HG03342 (cell line): ENCODE data around the gene SNX8.
A peak's percentile ranks its signal among the peaks of the same experiment; 100 is the strongest.
"Not testable (repeated sequence)": the region's sequence is repeated elsewhere in the genome, so short reads cannot be mapped to it uniquely, and the experiment has no call there.

ENCODE experiments used
- ATAC-seq: cut with Tn5 transposase; IDR thresholded peaks from one replicate; pipeline ENCODE4 v1.9.1; 2021; ENCODE audit warnings: mild to moderate bottlenecking, moderate library complexity; ENCODE audit not compliant: unreplicated experiment

Gene SNX8, protein sequence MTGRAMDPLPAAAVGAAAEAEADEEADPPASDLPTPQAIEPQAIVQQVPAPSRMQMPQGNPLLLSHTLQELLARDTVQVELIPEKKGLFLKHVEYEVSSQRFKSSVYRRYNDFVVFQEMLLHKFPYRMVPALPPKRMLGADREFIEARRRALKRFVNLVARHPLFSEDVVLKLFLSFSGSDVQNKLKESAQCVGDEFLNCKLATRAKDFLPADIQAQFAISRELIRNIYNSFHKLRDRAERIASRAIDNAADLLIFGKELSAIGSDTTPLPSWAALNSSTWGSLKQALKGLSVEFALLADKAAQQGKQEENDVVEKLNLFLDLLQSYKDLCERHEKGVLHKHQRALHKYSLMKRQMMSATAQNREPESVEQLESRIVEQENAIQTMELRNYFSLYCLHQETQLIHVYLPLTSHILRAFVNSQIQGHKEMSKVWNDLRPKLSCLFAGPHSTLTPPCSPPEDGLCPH

DNA sequence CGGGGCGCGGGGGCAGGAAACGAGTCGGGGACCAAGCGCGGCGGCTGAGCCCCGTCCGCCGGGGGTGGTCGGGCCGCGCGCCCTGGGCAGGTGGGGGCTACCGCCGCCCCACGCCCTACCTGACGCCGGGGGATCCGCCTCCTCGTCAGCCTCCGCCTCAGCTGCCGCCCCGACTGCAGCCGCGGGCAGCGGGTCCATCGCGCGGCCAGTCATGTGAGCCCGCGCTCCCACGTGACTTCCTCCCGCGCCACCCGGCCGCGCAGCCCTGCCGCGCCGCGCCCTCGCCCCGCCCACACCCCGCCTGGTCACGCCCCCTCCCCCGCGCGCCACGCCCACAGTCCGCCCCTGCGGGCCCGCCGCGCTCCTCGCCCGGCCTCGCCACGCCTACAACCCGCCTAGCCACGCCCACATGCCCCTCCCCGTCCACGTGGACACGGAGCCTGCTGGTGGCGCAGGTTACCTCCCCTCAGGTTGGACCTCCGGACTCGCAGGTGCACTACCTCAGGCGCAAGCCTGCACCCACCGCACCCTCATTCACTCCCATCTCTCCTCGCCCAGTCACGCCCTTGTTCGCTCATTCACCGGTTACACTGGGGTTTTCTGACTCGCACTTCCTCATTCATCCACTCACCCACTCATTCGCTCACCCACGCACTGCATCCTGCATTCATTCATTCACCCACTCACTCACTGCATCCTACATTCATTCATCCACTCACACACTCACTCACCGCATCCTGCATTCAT, at the start of gene SNX8:
SNX8 (minus strand) TSS at position 233 of the 747 bp plus-strand sequence; CDS start at position 213, 20 bp downstream.
- peak; percentile 69 for ATAC-seq

DNA sequence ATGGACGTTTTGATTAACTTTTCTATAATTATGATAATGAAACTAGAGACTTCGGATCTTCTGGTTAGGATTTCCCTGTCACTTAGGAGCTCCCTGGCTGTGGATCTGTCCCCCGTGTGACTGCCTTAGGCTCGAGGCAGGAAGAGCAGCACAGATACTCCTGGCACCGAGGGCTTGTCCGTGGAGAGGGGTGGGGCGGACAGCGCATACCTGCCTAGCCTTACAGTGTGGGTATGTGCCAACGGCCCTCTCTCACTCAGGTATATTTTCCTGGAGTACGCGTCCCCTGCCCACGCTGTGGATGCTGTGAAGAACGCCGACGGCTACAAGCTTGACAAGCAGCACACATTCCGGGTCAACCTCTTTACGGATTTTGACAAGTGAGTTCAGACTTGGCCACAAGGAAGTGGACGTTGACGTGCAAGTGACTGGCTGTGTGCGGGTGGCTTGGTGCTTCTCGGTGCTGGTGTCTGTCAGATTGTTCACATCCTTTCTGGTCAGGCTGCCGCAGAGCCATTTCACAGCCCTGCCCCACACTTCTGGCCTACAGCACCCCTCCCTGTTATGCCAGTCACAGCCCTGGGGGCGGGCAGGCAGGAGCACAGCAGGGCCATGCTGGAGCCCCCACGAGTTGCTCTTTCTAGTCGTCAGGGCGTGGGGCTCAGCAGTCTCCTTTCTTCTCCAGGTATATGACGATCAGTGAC, 48.3 kb upstream of the SNX8 start:
- no peak for ATAC-seq

DNA sequence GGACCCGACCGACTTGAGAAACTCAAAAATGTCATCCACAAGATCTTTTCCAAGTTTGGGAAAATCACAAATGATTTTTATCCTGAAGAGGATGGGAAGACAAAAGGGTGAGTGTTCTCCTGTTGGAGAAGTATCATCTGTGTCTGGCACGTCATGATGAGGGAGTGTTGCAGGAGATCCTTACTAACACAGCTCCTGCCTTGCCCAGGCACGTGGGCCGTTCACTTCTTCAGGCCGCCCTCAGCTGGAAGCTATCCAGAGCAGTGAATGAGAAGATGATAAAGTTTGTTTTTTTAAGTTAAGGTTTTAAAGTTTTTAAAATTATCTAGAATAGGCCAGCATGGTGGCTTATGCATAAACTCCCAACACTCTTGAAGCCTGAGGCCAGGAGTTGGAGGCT, 46.6 kb upstream of the SNX8 start:
- no peak for ATAC-seq

DNA sequence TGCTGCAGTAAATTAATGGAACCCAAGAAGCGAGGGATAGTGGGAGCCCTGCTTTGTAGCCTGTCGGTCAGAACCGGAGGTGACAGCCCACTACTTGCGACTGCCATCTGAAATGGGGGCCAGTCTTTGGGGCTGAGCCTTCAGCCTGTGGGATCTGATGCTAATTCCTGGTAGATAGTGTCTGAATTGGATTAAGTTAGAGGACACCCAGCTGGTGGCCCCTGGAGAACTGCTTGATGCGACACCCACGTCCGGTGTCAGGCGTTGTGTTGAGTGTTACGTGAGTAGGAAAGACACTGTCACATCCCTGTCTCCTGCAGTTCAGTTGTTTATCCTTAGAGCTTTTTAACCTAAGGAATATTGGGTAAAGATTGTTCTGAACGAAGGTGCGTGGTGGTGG, 45.4 kb upstream of the SNX8 start:
- no peak for ATAC-seq

DNA sequence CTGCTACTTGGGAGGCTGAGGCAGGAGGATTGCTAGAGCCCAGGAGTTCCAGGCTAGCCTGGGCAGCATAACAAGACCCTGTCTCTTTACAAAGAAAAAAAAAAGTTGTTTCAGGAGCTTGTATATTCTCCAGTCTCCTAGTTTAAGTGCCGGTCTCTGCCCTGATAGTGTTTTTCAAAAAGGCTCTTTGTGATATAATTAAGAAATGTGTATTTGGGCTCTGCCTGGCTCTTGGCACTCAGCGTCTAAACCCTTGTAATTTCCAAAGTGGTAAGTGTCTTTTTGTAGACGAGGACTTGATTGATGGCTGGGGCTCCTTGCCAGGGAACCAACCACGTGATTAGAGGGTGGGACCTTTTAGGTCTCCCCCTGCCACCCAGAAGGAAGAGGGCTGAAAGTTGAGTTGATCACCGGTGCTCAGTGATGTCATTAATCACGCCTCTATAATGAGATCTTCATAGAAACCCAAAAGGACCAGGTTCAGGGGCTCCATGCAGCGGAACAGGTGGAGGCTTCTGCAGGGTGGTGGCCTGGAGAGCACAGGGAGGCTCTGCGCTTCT, 44.8 kb upstream of the SNX8 start:
- no peak for ATAC-seq

DNA sequence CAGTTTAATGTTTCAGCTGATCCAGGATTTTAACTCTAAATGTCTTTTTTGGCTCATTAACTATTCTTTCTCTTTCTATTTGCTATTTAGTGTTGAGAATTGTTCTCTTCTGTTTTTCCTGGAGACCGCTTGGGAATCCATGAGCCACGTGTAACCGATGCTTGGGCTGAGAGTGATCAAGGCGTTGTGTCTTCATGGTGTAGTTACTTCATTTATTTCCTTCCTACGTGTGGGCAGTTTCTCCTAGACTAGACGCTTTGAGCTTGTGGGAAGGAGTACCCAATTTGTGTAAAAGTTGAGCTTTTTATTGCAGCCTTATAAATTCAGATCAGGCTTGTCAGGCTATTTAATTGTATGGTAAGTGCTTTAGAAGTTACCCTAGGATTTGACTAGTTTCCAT, 43.3 kb upstream of the SNX8 start:
- no peak for ATAC-seq

DNA sequence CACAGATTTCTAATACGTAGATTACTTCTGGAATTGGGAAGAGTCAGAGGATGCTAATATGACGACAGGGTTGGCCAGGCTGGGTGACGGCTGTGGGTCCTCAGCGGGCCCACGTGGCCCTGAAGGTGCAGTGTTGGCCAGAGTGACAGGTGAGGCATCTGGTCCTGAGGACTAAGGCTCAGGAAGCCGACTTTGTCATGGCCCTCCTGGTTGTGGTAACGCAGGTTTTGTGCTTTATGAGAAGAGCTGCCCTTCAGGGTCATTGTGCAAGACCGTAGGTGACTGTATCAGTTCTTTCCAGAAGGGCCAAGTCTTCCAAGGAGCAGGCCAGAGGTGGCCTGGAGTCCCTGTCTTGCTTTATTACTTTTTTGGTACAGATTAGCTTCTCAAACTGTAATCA, 42.9 kb upstream of the SNX8 start:
- no peak for ATAC-seq

DNA sequence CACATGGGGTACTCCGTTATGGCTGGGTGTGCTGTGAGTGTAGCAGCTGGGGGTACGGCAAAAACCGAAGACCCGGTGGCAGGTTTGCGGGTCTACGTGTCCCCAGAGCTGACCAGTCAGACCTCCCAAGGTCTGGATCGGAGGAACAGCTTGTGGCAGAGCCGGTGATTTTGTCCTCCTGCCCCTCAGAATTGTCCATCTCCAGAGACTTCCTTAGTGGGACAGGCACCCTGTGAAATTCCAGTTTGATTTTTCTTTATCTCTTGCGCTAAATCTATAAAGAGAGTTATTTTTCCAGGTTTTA, 41.4 kb upstream of the SNX8 start:
- ATAC-seq: no peak

DNA sequence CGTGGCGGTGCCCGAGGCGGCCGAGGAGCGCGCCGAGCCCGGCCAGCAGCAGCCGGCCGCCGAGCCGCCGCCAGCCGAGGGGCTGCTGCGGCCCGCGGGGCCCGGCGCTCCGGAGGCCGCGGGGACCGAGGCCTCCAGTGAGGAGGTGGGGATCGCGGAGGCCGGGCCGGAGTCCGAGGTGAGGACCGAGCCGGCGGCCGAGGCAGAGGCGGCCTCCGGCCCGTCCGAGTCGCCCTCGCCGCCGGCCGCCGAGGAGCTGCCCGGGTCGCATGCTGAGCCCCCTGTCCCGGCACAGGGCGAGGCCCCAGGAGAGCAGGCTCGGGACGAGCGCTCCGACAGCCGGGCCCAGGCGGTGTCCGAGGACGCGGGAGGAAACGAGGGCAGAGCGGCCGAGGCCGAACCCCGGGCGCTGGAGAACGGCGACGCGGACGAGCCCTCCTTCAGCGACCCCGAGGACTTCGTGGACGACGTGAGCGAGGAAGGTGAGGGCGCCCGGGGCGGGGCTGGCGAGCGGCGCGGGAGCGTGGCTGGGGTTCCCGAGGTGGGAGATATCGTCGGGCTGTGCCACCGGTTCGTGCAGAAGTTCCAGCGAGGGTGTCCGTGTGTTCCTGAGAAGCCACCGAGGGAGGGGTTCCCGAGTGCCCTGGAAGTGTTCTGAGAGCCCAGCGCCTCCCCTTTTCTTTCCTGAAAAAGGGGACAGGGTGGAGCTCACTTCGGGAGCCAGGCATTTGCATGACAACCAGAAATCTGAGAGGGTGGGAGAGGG, 40.9 kb upstream of the SNX8 start:
- peak; percentile 9 for ATAC-seq

DNA sequence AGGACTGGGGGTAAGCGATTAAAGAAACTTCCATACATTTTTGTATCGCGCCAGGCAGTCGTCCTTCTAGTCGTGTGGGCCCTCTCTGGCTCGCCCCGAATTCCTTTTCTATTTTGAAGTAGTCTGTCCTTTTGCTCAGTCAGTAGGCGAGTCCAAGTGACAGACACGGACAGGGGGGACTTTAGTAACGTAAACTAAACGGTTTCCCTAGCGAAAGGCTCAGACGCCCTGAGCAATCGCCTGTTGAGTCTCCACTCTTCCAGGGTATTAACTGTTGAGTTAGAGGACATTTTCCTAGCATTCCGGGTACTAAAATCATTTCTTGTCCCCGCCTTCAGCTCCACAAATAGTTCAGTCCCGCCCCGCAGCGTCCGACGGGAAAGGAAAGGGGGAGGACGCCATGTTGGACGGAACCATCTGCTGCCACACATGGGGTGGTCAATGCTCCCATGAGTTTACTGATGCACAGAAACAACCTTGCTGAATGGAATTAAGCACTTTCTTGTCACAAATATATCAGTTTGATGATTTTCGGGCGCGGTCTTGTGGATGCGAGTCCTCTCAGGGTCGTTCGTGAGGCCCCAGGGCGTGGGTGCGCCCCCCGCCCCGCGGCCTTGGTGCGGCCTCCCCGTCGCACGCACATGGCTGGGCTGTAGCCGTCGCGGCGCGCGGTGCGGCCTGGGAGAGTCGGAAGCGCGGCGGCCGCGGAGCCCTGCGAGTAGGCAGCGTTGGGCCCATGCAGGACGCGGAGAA, 40.1 kb upstream of the SNX8 start, which contains the start of gene EIF3B:
EIF3B (plus strand) TSS at position 642 of the 753 bp plus-strand sequence; CDS start at position 737, 95 bp downstream.
- ATAC-seq: peak; percentile 83

DNA sequence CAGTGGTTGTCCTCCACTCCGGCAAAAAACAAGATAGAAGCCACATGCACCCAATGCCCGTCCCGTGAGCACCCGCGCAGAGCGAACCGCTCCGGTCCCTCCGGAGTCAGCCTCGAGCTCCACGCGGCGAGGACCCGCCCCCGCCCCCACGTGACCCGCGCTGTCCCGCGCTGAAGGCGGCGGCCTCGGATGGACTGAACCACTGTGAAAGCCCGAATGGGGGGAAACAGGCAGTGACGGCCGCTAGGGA, 39.6 kb upstream of the SNX8 start:
- ATAC-seq: peak; percentile 55

DNA sequence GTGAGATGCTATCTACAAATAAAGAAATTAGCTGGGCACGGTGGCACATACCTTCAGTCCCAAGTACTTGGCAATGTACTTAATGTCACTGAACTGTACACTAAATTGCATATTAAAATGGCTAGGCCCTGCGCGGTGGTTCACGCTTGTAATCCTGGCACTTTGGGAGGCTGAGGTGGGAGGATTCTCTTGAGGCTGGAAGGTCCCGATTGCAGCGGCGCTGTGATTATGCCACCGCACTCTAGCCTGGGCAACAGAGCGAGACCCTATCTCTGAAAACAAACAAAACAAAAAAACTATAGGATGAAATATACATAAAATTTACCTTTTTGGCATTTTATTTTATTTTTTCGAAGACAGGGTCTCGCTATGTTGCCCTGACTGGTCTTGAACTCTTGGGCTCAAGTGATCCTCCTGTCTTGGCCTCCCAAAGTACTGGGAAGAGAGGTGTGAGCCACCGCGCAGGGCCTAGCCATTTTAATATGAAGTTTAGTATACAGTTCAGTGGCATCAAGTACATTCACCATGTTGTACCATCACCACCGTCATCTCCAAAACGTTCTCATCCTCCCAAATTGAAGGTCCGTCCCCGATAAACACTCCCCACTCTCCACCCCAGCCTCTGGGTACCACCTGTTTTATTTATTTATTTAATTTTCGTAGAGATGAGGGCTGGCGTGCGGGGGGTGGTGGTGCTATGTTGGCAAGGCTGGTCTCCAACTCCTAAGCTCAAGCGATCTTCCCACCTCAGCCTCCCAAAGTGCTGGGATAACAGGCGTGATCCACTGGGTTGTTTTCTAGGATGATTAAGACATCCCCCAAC, 39.1 kb upstream of the SNX8 start:
- no peak for ATAC-seq

DNA sequence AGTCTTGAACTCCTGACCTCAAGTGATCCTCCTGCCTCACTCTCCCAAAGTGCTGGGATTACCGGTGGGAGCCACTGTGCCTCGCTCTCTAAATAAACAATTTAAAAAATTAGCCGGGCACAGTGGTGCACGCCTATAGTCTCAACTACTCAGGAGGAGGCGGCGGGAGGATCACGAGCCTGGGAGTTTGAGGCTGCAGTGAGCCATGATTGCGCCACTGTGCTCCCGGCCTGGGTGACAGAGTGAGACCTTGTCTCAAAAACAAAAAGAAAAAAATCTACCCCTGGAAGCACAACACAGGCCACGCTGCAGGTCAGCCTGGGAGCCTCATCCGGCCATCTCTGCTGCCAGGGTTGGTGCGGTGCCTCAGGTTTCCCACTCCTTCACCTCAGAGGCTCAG, 36.6 kb upstream of the SNX8 start:
- no peak for ATAC-seq

DNA sequence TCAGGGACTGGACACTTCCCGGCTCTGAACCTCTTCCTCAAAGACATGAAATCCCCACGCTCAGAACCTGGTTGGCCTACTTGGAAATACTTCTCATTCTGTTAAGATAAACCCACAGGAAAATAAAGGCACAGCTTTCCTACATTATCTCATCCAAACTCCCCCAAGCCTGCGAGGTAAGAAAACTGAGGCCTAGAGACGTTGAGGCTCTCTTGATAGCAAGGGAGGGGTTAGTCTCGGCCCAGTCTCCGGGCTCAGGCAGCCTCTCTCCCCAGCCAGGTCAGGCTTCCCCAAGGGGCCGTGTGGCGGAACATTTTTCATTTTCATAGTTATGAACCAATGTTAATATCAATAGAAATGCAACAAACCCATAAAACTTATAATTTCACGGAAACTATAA, 35.8 kb upstream of the SNX8 start:
- ATAC-seq: no peak

DNA sequence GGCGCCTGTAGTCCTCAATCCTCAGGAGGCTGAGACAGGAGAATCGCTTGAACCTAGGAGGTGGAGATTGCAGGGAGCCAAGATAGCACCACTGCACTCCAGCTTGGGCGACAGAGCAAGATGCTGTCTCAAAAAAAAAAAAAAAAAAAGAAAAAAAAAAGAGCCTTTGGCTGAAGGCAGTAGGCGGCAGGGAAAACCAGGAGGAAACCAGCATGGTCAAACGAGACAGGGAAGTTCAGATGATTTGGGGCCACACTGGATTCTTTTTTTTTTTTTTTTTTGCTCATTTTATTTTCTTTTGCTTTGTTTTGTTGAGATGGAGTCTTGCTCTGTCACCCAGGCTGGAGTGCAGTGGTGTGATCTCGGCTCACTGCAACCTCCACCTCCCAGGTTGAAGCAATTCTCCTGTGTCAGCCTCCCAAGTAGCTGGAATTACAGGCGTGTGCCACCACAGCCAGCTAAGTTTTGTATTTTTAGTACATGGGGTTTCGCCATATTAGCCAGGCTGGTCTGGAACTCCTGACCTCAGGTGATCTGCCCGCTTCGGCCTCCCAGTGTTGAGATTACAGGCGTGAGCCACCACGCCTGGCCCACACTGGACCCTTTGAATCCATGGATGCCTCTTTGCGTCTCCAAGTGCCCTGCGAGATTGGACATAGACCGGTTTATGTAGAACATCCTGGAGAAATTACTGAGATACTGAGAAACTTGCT, 33.3 kb upstream of the SNX8 start:
- not testable (repeated sequence) for ATAC-seq

DNA sequence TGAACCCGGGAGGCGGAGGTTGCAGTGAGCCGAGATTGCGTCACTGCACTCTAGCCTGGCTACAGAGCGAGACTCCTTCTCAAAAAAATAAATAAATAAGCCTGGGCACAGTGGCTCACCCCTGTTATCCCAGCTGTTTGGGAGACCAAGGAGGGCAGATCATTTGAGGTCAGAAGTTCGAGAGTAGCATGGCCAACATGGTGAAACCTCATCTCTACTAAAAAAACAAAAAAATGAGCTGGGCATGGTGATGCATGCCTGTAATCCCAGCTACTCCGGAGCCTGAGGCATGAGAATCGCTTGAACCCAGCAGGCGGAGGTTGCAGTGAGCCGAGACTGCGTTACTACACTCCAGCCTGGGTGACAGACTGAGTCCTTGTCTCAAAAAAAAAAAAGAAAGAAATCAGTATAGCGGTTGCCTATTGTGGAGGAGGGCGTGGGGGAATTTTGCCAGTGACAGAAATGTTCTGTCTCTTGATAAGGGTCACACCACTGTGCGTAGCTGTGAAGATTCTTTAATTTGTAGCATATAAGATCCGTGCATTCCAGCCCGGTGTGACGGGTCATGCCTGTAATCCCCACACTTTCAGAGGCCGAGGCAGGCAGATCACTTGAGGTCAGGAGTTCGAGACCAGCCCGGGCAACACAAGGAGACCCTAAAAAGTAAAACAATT, 22.5 kb upstream of the SNX8 start:
- no peak for ATAC-seq

DNA sequence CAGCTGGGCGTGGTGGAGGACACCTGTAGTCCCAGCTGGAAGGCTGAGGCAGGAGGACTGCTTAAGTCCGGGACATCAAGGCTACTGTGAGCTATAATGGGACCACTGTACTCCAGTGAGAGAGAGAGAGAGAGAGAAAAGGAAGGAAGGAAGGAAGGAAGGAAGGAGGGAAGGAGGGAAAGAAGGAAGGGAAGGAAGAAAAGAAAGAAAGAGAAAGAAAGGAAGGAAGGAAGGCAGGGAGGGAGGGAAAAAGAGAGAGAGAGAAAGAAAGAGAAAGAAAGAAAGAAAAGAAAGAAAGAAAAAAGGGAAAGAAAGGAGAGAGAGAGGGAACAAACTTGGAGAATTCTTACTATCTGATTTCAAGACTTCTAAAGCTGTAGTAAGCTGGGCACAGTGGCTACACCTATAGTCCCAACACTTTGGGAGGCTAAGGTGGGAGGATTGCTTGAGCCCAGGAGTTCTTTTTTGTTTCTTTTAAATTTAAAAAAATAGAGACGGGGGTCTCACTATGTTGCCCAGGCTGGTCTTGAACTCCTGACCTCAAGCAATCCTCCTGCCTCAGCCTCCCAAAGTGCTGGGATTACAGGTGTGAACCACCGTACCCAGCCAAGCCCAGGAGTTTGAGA, 18.5 kb upstream of the SNX8 start:
- ATAC-seq: not testable (repeated sequence)

DNA sequence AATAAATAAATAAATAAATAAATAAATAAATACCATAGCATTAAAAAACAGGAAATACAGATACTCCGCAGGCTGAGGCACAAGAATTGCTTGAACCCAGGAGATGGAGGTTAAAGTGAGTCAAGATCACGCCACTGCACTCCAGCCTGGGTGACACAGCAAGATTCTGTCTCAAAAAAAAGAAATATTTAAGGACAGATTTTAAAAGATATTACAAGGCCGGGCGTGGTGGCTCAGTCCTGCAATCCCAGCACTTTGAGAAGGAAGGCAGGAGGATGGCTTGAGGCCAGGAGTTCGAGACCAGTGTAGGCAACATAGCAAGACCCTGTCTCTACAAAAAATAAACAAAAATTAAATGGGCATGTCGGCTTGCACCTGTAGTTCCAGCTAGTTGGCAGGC, 17.5 kb upstream of the SNX8 start:
- no peak for ATAC-seq
